Activated T-helper 17 cell treated with anti-CD3 and anti-CD28 coated beads, Interleukin-2, amount 50 U/mL, for 72 hours (primary cell): ENCODE measurements around the gene FSTL1. TPM values are rescaled to one million over a fixed set of nuclear protein-coding genes. Genes with fewer than 3 reads are reported as not detected.
A peak's percentile ranks its signal among the peaks of the same experiment; 100 is the strongest.

Experiments used
- ATAC-seq: fragments of 150-1000 bp; cut with Tn5 transposase; replicated peaks from 2 replicates; pipeline ENCODE4 v1.10.0; 2021; ENCODE audit warnings: mild to moderate bottlenecking, moderate library complexity
- H3K27ac Mint-ChIP-seq: one replicate; pipeline ENCODE4 v1.8.0; 2022; ENCODE audit warnings: mixed read lengths
- H3K27me3 Mint-ChIP-seq: one replicate; pipeline ENCODE4 v1.8.0; 2022; ENCODE audit warnings: mixed read lengths
- H3K36me3 Mint-ChIP-seq: one replicate; pipeline ENCODE4 v1.8.0; 2022; ENCODE audit warnings: low read depth, mild to moderate bottlenecking, mixed read lengths
- H3K4me1 Mint-ChIP-seq: one replicate; pipeline ENCODE4 v1.8.0; 2022; ENCODE audit warnings: mixed read lengths
- H3K4me3 Mint-ChIP-seq: one replicate; pipeline ENCODE4 v1.8.0; 2022; ENCODE audit warnings: mild to moderate bottlenecking, mixed read lengths
- H3K9me3 Mint-ChIP-seq: one replicate; pipeline ENCODE4 v1.8.0; 2022; ENCODE audit warnings: mixed read lengths
- total RNA-seq, 2 donors: library from RNA; stranded (reverse); gene quantifications; one replicate each; pipeline ENCODE4 v1.2.3, GENCODE V29; 2022

The FSTL1 gene
- total RNA-seq, 2 donors from 2014 or later: 1.4 to 2.6 TPM

GRCh38 chr3:120452816-120453215, 2.0 kb upstream of the FSTL1 start:
- peaks cover 39% of the 10 kb centered on the region for H3K27me3 Mint-ChIP-seq
- peaks cover 6% of the 10 kb centered on the region for H3K36me3 Mint-ChIP-seq
- no peaks in the 10 kb centered on the region for H3K9me3 Mint-ChIP-seq
- ATAC-seq: no peak
- H3K27ac Mint-ChIP-seq: no peak overlapping the region
- no peak overlapping the region for H3K4me3 Mint-ChIP-seq
- peaks cover 6% of the 10 kb centered on the region for H3K4me1 Mint-ChIP-seq

DNA sequence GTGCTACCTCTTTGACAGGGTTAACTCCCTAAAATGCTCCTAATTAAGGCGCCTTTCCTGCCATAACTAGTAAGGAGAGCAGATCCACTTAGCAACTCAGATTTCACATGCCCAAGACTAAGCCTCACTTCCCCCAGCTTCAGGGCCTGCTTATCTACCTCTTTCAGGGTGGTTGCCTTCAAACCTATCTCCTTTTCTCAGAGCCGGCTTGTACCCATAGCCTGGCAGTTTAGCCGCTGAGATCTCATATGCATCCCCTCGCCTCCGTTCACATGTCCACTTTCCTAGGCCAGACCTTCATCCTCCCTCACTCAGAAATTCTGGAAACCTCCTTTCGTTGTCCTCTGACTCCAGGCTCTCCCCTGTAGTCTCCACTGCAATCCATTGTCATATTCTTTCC, 1.0 kb upstream of the FSTL1 start:
- Mint-ChIP-seq H3K27ac (no peak overlapping the region), H3K27me3 (peaks cover 44% of the 10 kb centered on the region), H3K4me1 (peaks cover 6% of the 10 kb centered on the region), H3K9me3 (no peaks in the 10 kb centered on the region), H3K4me3 (peak overlapping the region; percentile 52), H3K36me3 (peaks cover 6% of the 10 kb centered on the region)
- ATAC-seq: no peak

- H3K4me3 Mint-ChIP-seq: peak overlapping the region; percentile 52
- H3K27ac Mint-ChIP-seq: no peak overlapping the region
- H3K9me3 Mint-ChIP-seq: no peaks in the 10 kb centered on the region
- H3K4me1 Mint-ChIP-seq: peaks cover 6% of the 10 kb centered on the region
- H3K36me3 Mint-ChIP-seq: peaks cover 6% of the 10 kb centered on the region
- peaks cover 44% of the 10 kb centered on the region for H3K27me3 Mint-ChIP-seq
- ATAC-seq: no peak
Measured at GRCh38 chr3:120451272-120451761, 525 bp upstream of the FSTL1 start.

- Mint-ChIP-seq H3K27me3 (peaks cover 43% of the 10 kb centered on the region), H3K4me1 (peaks cover 6% of the 10 kb centered on the region), H3K4me3 (peak overlapping the region; percentile 67), H3K27ac (no peak overlapping the region), H3K9me3 (no peaks in the 10 kb centered on the region), H3K36me3 (peaks cover 6% of the 10 kb centered on the region)
- ATAC-seq: peak; percentile 24
Measured at GRCh38 chr3:120449701-120450599, 842 bp downstream of the FSTL1 start.

DNA sequence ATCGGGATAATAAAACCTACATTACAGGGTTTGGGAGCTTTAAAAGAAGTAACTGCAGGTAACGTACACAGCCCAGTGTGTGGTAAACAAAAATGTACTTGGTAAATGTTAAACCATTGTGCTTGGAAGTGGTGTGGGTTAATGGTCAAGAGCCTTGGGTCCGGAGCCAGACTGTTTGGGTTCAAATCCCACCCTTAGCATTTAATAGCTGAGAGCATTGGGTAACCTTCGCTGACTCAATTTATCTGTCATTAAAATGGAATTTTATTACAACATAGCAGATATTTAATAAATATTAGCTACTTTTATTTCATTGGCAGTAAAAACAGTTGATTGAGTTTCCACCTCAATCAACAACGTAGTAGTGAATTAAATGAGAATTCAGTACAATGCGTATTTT, 1.5 kb downstream of the FSTL1 start:
- H3K4me3 Mint-ChIP-seq: peak overlapping the region; percentile 67
- ATAC-seq: no peak

DNA sequence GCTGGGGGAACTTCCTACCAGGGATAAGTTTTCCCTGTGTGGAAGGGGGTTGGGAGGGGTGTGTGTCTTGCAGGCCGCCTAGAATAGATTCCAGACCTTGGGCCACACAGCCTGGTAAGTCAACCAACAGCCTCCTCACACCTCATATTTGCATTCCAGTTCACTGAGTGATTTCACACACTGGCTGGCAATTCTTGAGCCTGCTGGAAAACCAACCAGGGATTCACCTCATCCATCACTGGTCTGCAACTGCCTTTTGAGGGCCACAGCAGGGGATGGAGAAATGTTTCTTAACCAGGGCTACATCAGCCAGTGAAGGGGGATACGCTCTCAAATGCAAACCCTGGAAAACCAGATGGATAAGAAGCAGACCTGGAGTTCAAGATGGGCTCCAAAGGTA, 2.0 kb downstream of the FSTL1 start:
- Mint-ChIP-seq H3K27ac (no peak overlapping the region), H3K36me3 (peaks cover 6% of the 10 kb centered on the region), H3K4me1 (peaks cover 6% of the 10 kb centered on the region), H3K9me3 (no peaks in the 10 kb centered on the region), H3K27me3 (peaks cover 36% of the 10 kb centered on the region), H3K4me3 (no peak overlapping the region)
- ATAC-seq: no peak

More for the DNA sequence above, 1.5 kb downstream of the FSTL1 start:
- peaks cover 6% of the 10 kb centered on the region for H3K36me3 Mint-ChIP-seq
- no peaks in the 10 kb centered on the region for H3K9me3 Mint-ChIP-seq
- peaks cover 6% of the 10 kb centered on the region for H3K4me1 Mint-ChIP-seq
- H3K27ac Mint-ChIP-seq: no peak overlapping the region
- peaks cover 39% of the 10 kb centered on the region for H3K27me3 Mint-ChIP-seq

DNA sequence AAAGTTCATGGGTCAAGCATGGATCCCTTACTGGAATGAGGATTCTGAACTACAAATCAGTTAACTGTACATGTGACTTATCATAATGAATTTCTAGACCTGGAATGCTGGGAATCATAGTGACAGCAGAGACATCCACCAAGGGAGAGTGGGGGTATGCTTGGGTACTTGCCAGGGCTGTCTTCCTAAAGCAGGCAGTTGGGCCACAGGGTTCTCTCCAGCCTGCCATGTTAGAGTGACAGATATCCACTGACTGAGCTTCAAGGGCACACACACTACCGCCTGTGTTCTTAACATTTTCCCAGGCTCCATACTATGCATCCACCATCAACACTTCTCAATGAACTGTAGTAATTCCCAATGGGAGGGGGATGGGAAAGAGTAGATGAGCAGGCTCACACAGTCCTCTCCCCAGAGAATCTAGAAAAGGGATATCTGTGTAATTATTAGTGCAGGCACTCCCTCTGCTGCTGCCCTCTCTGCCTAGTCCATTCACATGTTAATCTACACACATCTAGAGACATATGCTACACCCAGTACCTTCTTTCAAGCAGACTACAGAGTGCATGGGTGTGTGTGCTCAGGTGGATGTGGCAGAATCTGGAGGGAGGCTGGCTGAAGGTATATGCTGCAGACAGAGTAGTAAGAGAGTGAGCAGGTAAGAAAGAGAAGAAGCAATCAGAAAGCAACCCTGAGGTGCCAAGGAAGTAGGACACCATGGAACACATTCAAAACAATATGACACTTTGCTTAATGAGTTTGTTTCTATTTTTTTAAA, 3.7 kb downstream of the FSTL1 start:
- Mint-ChIP-seq H3K27me3 (peaks cover 27% of the 10 kb centered on the region), H3K9me3 (no peaks in the 10 kb centered on the region), H3K36me3 (peaks cover 6% of the 10 kb centered on the region), H3K4me1 (peaks cover 6% of the 10 kb centered on the region), H3K4me3 (no peak overlapping the region), H3K27ac (no peak overlapping the region)
- no peak for ATAC-seq

- no peak for ATAC-seq
- Mint-ChIP-seq H3K4me3 (no peak overlapping the region), H3K9me3 (no peaks in the 10 kb centered on the region), H3K27ac (no peak overlapping the region), H3K4me1 (no peaks in the 10 kb centered on the region), H3K36me3 (no peaks in the 10 kb centered on the region), H3K27me3 (peaks cover 24% of the 10 kb centered on the region)
Measured at GRCh38 chr3:120445654-120446053, 5.1 kb downstream of the FSTL1 start.

DNA sequence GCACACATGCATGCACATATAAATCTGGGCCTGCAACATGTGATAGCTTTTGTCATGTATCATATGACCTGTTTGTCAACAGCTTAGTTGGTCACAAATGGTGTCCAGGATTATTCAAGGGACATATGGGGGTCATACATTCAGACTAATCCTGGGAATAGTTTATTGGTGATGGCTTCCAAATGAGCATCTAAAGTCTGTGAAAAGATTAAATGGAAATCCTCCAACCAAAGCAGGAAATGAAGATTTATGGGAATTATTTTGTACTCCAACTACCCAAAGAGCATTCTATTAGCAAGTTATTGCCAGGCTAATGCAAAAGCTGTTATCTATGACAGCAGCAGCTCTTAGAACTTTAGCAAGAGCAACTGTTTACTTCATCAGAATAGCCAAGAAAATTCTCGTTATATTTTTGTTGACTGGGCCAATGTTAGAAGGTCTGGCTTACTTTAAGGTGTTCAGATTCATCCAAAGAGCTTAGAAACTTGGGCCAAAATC, 7.1 kb downstream of the FSTL1 start:
- Mint-ChIP-seq H3K27me3 (peaks cover 16% of the 10 kb centered on the region), H3K9me3 (no peaks in the 10 kb centered on the region), H3K4me3 (no peak overlapping the region), H3K36me3 (no peaks in the 10 kb centered on the region), H3K27ac (no peak overlapping the region), H3K4me1 (no peaks in the 10 kb centered on the region)
- no peak for ATAC-seq

GRCh38 chr3:120442975-120443517, 7.7 kb downstream of the FSTL1 start:
- no peak overlapping the region for H3K4me3 Mint-ChIP-seq
- no peak for ATAC-seq
- no peak overlapping the region for H3K27ac Mint-ChIP-seq
- no peaks in the 10 kb centered on the region for H3K36me3 Mint-ChIP-seq
- no peaks in the 10 kb centered on the region for H3K9me3 Mint-ChIP-seq
- H3K27me3 Mint-ChIP-seq: peaks cover 11% of the 10 kb centered on the region
- H3K4me1 Mint-ChIP-seq: no peaks in the 10 kb centered on the region

- Mint-ChIP-seq H3K27me3 (peaks cover 6% of the 10 kb centered on the region), H3K36me3 (no peaks in the 10 kb centered on the region), H3K9me3 (no peaks in the 10 kb centered on the region), H3K27ac (no peak overlapping the region), H3K4me1 (no peaks in the 10 kb centered on the region), H3K4me3 (no peak overlapping the region)
- no peak for ATAC-seq
Measured at GRCh38 chr3:120441776-120442175, 9.0 kb downstream of the FSTL1 start.

DNA sequence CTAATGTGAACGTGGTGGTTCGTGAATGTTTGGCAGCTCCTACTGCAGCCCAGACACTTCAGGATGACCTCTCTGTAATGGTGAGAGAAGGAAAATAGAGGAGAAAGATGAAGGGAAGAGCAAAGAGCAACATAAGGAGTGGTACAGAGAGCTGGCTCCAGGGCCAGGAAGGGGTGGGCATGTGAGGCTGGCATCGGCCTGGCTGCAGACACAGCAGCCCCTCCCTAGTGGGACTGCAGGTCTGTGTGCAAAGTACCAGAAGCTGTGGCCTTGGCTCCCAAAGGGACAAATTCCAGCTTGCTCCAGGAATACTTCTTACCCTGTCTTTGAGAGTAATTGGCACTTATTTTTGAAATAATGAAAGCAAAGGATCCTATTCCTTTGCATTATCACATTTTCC, 10.0 kb downstream of the FSTL1 start:
- Mint-ChIP-seq H3K36me3 (no peaks in the 10 kb centered on the region), H3K27me3 (peaks cover 6% of the 10 kb centered on the region), H3K4me1 (no peaks in the 10 kb centered on the region), H3K4me3 (no peak overlapping the region), H3K27ac (no peak overlapping the region), H3K9me3 (no peaks in the 10 kb centered on the region)
- ATAC-seq: no peak

- H3K9me3 Mint-ChIP-seq: no peaks in the 10 kb centered on the region
- no peak overlapping the region for H3K27ac Mint-ChIP-seq
- H3K4me3 Mint-ChIP-seq: no peak overlapping the region
- peaks cover 3% of the 10 kb centered on the region for H3K27me3 Mint-ChIP-seq
- H3K4me1 Mint-ChIP-seq: no peaks in the 10 kb centered on the region
- no peak for ATAC-seq
- no peaks in the 10 kb centered on the region for H3K36me3 Mint-ChIP-seq
Measured at GRCh38 chr3:120440001-120440703, 10.6 kb downstream of the FSTL1 start.
